Natural killer cell treated with Interleukin-12 subunit alpha and Interleukin-12 subunit beta and Interleukin-15 and Interleukin-18, amount 100 ng/mL, for 72 hours (primary cell): ENCODE data around the gene LTC4S. TPM values are rescaled to one million over a fixed set of nuclear protein-coding genes. Genes with fewer than 3 reads are reported as not detected.
"Not testable (repeated sequence)": the region's sequence is repeated elsewhere in the genome, so short reads cannot be mapped to it uniquely, and the experiment has no call there.

ENCODE experiments used
- ATAC-seq, 2 donors: fragments of 150-1000 bp; cut with Tn5 transposase in 1 of 2; sonication (Bioruptor Pico), chemical (Tn5 transposase) in 1 of 2; 2 replicates each; pipeline ENCODE4 v1.10.0; 2021
- DNase-seq: peaks from one replicate; pipeline ENCODE4 v3.0.0; 2022; ENCODE audit warnings: low spot score
- H3K27ac Mint-ChIP-seq, 2 donors: 1 replicate in 1 of 2; 2 replicates in 1 of 2; pipeline ENCODE4 v1.8.0; 2022; ENCODE audit warnings: mixed read lengths in 2 of 2, mild to moderate bottlenecking in 1 of 2, moderate library complexity in 1 of 2
- H3K27me3 Mint-ChIP-seq, 2 donors: 1 replicate in 1 of 2; 2 replicates in 1 of 2; pipeline ENCODE4 v1.8.0; 2022; ENCODE audit warnings: mixed read lengths in 2 of 2
- H3K36me3 Mint-ChIP-seq: one replicate; pipeline ENCODE4 v1.8.0; 2022; ENCODE audit warnings: mixed read lengths
- H3K4me1 Mint-ChIP-seq, 2 donors: 1 replicate in 1 of 2; 2 replicates in 1 of 2; pipeline ENCODE4 v1.8.0; 2022; ENCODE audit warnings: low read depth in 2 of 2, mixed read lengths in 2 of 2, mild to moderate bottlenecking in 1 of 2
- H3K4me3 Mint-ChIP-seq: one replicate; pipeline ENCODE4 v1.8.0; 2022; ENCODE audit warnings: mixed read lengths
- H3K9me3 Mint-ChIP-seq: 2 replicates; pipeline ENCODE4 v1.8.0; 2022; ENCODE audit warnings: mixed read lengths
- total RNA-seq, 2 donors: library from RNA; stranded (reverse); gene quantifications; one replicate each; pipeline ENCODE4 v1.2.3, GENCODE V29; 2022

The LTC4S gene, protein sequence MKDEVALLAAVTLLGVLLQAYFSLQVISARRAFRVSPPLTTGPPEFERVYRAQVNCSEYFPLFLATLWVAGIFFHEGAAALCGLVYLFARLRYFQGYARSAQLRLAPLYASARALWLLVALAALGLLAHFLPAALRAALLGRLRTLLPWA
- 1 to 10 TPM; 2.9 to 4.0 TPM for total RNA-seq

DNA sequence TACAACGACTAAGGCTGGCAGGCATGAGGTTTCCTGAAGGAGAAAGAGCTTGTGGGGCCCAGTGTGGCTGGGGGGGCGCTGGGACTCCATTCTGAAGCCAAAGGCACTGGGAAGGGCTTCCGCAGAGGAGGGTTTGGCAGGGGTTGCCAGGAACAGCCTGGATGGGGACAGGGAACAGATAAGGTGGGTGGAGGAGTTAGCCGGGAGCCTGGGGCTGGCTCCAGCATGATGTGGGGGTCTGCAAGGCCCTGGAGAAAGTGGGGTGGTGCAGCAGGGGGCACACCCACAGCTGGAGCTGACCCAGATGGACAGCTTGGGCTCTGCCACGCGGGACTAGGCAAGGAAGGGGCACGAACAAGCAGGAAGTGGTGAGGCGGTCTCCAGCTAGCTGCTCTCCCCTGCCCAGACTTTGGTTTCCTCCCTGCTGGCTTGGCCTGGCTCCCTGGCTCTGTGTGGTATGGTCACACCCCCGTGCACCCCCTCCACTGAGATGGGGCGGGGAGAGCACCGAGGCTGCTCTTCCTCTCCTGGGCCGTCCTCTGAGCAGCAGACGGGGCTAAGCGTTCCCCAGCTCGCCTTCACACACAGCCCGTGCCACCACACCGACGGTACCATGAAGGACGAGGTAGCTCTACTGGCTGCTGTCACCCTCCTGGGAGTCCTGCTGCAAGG is at the start of gene LTC4S:
LTC4S (plus strand) TSS at position 519 of the 672 bp plus-strand sequence; CDS start at position 614, 95 bp downstream.
- H3K36me3 Mint-ChIP-seq = peaks cover 5% of the 10 kb centered on the region
- H3K4me3 Mint-ChIP-seq = peak within 1 kb of the TSS; percentile 70
- no peaks in the 10 kb centered on the region for H3K27me3 Mint-ChIP-seq
- DNase-seq (peak; percentile 72), ATAC-seq (peak; percentile 60 to 73)
- H3K9me3 Mint-ChIP-seq = no peaks in the 10 kb centered on the region
- peak within 1 kb of the TSS; percentile 71 to 92 for H3K27ac Mint-ChIP-seq
- H3K4me1 Mint-ChIP-seq = peaks cover 23 to 26% of the 10 kb centered on the region in 2 donors

DNA sequence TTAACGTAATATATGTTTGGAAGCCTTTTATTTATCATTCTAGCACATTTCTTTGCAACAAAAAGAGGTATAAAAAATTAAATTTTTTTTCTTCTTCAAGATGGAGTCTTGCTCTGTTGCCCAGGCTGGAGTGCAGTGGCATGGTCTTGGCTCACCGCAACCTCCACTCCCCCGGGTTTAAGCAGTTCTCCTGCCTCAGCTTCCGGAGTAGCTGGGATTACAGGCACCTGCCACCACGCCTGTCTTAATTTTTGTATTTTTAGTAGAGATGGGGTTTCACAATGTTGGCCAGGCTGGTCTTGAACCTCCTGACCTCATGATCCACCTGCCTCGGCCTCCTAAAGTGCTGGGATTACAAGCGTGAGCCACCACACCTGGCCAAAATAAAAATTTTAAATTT is 49.7 kb upstream of the LTC4S start:
- H3K4me3 Mint-ChIP-seq, H3K27me3 Mint-ChIP-seq, DNase-seq, H3K36me3 Mint-ChIP-seq, H3K27ac Mint-ChIP-seq, H3K9me3 Mint-ChIP-seq, ATAC-seq: not testable (repeated sequence)
- H3K4me1 Mint-ChIP-seq = peaks cover 30 to 37% of the 10 kb centered on the region in 2 donors

DNA sequence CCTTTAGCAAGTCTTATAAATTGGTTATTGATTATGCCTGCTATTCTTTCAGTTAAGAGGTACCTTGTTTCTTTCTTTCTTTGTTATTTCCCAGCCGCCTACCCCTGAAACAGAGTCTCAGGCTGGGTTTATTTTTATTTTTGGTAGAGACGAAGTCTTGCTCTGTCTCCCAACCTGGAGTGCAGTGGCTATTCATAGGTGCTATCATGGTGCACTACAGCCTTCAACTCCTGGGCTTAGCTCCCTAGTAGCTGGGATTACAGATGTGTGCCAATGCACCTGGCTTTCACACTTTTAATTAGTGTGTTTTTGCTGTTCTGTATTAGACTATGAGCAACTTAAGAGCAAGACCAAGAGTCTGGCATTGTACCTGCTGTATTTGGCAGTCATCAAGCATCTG is 46.9 kb upstream of the LTC4S start:
- no peak for DNase-seq
- H3K9me3 Mint-ChIP-seq = no peaks in the 10 kb centered on the region
- peak overlapping the region in 1 of 2 donors; percentile 50 for H3K27ac Mint-ChIP-seq
- H3K27me3 Mint-ChIP-seq = no peaks in the 10 kb centered on the region
- H3K4me3 Mint-ChIP-seq = peak overlapping the region; percentile 19
- ATAC-seq = no peak
- H3K36me3 Mint-ChIP-seq = no peaks in the 10 kb centered on the region
- H3K4me1 Mint-ChIP-seq = peaks cover 18 to 27% of the 10 kb centered on the region in 2 donors

DNA sequence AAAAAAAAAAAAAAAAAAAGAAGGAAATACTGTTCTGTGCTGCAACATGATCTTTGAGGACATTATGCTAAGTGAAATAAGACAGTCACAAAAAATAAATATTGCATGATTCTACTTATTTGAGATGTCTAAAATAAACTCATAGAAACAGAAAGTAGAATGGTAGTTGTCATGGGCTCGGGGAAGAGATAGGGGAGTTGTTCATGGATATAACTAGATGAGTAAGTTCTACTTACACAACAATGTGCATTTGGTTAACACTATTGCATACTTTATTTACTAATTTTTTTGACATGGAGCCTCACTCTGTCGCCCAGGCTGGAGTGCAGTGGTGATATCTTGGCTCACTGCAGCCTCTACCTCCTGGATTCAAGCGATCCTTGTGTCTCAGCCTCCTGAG is 46.0 kb upstream of the LTC4S start:
- H3K4me3 Mint-ChIP-seq = no peak overlapping the region
- ATAC-seq = peak in 1 of 2 donors; percentile 73
- peaks cover 18 to 27% of the 10 kb centered on the region in 2 donors for H3K4me1 Mint-ChIP-seq
- no peaks in the 10 kb centered on the region for H3K9me3 Mint-ChIP-seq
- DNase-seq = no peak
- no peaks in the 10 kb centered on the region for H3K27me3 Mint-ChIP-seq
- no peak overlapping the region for H3K27ac Mint-ChIP-seq
- H3K36me3 Mint-ChIP-seq = no peaks in the 10 kb centered on the region

DNA sequence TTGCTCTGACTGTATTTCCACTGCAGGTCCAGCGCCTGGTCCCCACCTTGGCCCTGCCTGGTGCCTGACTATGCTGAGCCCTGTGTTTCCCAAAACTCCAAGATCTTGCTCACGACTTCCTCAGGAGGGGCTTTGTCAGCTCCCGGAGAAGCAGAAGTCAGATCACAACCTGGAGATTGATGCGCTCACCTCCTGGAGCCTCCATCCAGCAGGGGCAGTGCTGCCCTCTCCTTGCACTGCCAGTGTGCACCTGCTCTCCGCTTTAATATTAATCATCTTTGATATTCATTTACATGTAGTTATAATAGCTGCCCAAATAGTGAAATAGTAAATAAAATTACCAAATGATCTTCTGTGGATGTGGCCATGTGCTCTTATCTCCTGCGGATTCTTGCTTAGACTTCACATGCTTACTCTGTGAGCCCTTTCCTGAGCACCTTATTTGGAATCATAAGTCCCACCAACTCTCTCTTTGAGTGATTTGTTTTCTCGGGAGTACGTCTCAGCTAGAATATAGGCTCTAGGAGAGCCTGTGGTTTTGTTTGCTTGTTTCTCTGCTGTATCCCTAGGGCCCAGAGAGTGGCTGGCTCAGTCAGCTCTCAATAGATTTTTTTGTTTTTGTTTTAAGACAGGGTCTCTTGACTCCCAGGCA is 43.8 kb upstream of the LTC4S start:
- no peak for DNase-seq
- Mint-ChIP-seq H3K9me3 (no peaks in the 10 kb centered on the region), H3K4me1 (peaks cover 34 to 44% of the 10 kb centered on the region in 2 donors), H3K4me3 (no peak overlapping the region), H3K27me3 (no peaks in the 10 kb centered on the region), H3K36me3 (no peaks in the 10 kb centered on the region), H3K27ac (peak overlapping the region in 1 of 2 donors; percentile 58)
- ATAC-seq = no peak

DNA sequence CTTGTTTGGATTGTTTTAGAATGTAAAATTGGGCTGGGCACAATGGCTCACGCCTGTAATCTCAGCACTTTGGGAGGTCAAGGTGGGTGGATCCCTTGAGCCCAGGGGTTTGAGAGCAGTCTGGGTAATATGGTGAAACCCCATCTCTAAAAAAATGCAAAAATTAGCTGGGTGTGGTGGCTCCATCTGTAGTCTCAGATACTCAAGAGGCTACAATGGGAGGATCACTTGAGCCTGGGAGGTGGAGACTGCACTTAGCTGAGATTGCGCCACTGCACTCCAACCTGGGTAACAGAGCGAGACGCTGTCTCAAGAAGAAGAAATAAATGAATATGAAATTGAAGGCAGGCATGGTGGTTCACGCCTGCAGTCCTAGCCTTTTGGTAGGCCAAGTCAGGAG is 39.8 kb upstream of the LTC4S start:
- no peaks in the 10 kb centered on the region for H3K36me3 Mint-ChIP-seq
- DNase-seq = no peak
- peaks cover 21 to 42% of the 10 kb centered on the region in 2 donors for H3K4me1 Mint-ChIP-seq
- H3K9me3 Mint-ChIP-seq = no peaks in the 10 kb centered on the region
- H3K27me3 Mint-ChIP-seq = no peaks in the 10 kb centered on the region
- no peak for ATAC-seq
- H3K4me3 Mint-ChIP-seq = no peak overlapping the region
- peak overlapping the region; percentile 0 to 11 for H3K27ac Mint-ChIP-seq

DNA sequence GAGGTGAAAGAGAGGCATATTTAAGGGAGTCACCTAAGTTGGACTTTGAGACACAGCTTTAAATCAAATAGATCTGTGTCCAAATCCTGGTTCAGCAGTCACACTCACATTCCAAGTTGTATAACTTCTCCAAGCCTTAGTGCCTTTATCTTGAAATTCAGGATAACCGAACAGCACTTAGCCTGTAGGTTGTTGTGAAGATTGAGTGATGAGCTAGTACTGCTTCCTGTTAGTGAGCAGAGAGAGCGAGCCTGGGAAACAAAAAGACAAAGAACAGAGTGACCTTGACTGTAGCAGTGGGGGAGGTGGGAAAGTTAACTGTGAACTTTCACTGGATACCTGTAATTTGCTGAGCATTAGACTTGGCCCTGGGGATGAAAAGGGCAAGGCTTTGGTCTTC is 38.8 kb upstream of the LTC4S start:
- no peak for DNase-seq
- no peaks in the 10 kb centered on the region for H3K36me3 Mint-ChIP-seq
- no peak overlapping the region for H3K4me3 Mint-ChIP-seq
- ATAC-seq = no peak
- peaks cover 28 to 44% of the 10 kb centered on the region in 2 donors for H3K4me1 Mint-ChIP-seq
- H3K27me3 Mint-ChIP-seq = no peaks in the 10 kb centered on the region
- no peaks in the 10 kb centered on the region for H3K9me3 Mint-ChIP-seq
- peak overlapping the region; percentile 0 to 11 for H3K27ac Mint-ChIP-seq

DNA sequence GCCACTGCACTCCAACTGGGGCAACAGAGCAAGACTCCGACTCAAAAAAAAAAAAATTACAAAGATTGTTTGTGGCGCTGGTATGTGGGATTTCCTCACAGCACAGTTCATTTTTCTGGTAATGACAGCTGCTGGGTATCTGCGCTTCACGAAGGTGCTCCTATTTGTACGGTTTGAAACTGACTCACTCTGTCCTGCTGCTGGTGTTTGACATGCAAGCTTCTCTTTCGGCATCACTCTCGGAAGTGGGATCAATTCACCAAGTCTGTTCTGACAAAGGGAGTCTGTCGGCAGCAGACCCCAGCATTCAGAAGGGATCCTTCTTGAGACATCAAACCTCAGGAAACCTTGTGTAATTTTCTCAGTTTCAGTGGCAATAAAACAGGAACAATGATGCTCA is 34.8 kb upstream of the LTC4S start:
- no peak for ATAC-seq
- no peaks in the 10 kb centered on the region for H3K36me3 Mint-ChIP-seq
- no peaks in the 10 kb centered on the region for H3K27me3 Mint-ChIP-seq
- H3K27ac Mint-ChIP-seq = peak overlapping the region in 1 of 2 donors; percentile 78
- H3K9me3 Mint-ChIP-seq = no peaks in the 10 kb centered on the region
- H3K4me3 Mint-ChIP-seq = no peak overlapping the region
- DNase-seq = no peak
- H3K4me1 Mint-ChIP-seq = peaks cover 53 to 56% of the 10 kb centered on the region in 2 donors

DNA sequence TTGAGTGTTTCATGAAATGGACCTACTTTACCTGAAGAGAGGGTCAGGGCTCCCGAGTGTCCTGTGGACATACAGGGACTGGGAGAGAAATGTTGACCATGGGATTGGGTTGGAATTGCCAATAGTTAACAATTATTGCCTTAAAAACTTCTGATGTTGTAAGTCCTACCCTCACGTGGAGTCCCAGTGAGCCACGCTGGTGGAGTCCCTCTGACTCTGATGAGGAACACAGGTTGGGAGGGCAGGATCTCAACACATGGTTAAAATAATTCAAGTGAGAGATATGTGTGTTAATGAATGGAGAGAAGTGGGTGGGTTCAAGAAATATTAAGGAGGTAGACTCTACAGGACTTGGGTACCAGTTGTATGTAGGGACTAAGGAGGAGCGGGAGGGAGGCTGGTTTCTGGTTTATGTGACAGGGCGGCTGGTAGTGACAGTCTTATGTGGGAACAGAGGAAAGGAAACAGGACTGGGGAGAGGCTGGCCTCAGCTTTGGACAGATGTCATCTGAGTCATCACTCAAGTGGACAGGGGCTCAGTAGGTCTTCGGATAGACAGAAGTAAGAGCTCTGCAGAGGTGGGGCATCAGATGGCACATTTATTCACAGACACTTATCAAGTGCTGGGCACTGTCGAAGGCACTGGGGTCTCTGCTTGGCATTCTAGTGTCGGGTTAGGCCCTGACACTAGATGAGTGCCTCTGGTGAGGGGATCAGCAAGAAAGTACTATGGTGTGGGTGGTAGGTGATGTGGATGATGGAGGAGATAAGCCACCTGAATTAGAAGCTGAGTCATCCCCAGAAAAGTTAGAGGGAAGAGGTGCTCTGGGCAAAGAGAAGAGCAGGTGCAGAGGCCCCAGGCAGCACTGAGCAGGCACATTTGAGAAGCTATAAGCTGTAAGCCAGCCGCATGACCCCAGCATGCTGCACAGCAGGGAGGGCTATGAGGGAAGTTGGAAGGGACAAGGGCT is 33.9 kb upstream of the LTC4S start:
- Mint-ChIP-seq H3K27me3 (no peaks in the 10 kb centered on the region), H3K9me3 (no peaks in the 10 kb centered on the region), H3K27ac (peak overlapping the region; percentile 43 to 78), H3K36me3 (no peaks in the 10 kb centered on the region), H3K4me3 (no peak overlapping the region), H3K4me1 (peaks cover 43 to 49% of the 10 kb centered on the region in 2 donors)
- ATAC-seq (peak in 1 of 2 donors; percentile 34), DNase-seq (no peak)

DNA sequence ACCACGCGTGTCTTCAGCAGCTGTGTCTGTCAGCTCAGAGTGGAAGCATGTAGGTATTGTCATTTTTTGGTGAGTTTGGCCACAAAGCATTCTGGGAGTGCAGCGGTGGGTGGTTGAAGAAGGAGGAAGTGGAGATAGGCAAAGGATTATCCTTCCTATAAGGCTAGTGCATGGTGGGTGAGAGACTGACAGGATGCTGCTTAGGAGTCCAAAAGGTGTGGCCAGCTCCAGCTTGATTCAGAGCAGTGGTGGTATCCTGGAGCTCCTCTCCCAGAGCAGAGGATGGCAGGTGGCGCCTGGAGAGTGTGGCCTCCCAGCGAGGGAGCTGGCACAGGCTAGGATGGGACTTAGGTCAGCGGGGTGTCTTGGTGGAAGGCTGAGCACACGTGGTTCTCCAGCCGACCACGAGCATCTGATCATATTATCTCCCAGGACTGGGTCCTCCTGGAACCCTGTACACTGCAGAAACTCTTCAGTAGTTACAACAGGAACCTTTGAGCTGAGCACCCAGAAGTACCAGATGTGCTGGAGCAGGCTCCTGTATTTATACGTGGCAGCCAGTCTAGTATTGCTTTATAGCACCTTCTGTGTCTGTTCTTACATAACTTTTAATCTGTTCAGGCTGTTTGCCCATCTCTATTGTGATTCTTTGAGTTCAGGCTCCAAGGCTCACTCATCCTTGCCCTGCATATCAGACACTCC is 31.6 kb upstream of the LTC4S start:
- no peak overlapping the region for H3K4me3 Mint-ChIP-seq
- DNase-seq (no peak), ATAC-seq (peak; percentile 60 to 69)
- peak overlapping the region; percentile 4 to 14 for H3K27ac Mint-ChIP-seq
- H3K9me3 Mint-ChIP-seq = no peaks in the 10 kb centered on the region
- peaks cover 42 to 45% of the 10 kb centered on the region in 2 donors for H3K4me1 Mint-ChIP-seq
- no peaks in the 10 kb centered on the region for H3K27me3 Mint-ChIP-seq
- no peaks in the 10 kb centered on the region for H3K36me3 Mint-ChIP-seq

DNA sequence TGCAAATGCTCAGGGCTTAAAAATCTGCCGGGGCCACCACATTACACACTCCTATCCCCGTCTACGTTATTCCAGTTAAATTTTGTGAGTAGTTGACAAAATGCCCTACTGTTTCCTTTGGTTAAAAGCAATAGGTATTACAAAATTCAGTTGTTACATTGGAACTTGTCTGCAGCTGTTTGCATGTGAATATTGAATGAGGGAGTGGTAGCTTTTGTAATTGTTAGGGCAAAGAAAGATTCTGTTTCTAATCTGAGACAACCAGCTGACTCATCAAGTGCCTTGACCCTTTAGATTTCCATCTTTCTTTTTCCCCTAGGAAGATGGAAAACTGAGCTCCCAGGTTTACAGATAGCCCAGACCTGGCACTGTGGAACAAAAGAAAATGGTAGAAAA is 31.0 kb upstream of the LTC4S start:
- DNase-seq (no peak), ATAC-seq (no peak)
- Mint-ChIP-seq H3K27ac (no peak overlapping the region), H3K36me3 (no peaks in the 10 kb centered on the region), H3K4me3 (no peak overlapping the region), H3K9me3 (no peaks in the 10 kb centered on the region), H3K4me1 (peaks cover 42 to 48% of the 10 kb centered on the region in 2 donors), H3K27me3 (no peaks in the 10 kb centered on the region)

DNA sequence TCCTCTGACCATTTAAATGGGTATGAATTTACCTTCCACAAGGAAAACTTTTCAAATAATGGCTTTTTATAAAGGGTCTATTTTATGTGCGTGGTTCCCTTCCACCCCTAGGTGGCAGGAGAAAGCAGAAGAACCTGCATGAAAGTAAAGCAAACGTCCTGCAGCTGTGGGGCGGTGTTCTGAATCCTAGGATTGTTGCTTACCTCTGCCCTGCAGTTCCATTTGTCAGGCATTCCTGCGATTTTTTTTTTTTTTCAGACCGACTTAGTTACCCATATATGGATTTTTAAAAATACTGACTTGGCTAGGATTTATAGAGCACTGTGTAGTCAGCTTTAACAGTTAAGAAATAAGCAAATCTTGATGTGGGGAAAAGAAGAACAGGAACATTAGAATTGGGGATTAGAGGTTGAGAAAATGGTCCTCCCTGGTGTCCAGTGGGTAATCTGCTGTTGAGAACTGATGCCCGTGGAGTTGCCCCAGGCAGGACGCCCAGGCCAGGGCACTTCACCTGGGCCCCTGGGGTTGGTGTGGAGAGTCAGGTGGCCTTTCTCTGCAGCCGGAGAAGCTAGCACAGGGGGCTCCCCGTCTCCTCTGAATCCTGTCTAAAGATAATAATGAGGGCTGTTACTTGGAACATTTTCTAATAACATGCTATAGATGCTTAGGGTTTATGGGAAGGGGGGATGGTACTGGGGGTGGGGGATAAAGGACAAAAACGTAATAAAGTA is 30.4 kb upstream of the LTC4S start:
- no peaks in the 10 kb centered on the region for H3K27me3 Mint-ChIP-seq
- peaks cover 44 to 50% of the 10 kb centered on the region in 2 donors for H3K4me1 Mint-ChIP-seq
- H3K36me3 Mint-ChIP-seq = no peaks in the 10 kb centered on the region
- no peaks in the 10 kb centered on the region for H3K9me3 Mint-ChIP-seq
- ATAC-seq (peak in 1 of 2 donors; percentile 59), DNase-seq (peak; percentile 69)
- H3K4me3 Mint-ChIP-seq = no peak overlapping the region
- no peak overlapping the region for H3K27ac Mint-ChIP-seq
